ENCODE data around the gene MEGF9. TPM values are rescaled to one million over a fixed set of nuclear protein-coding genes. Genes with fewer than 3 reads are reported as not detected.

MEGF9 gene
- total and polyA plus RNA-seq, 2 of the 13 experiments (the other 11 are each of a cell fraction or from before 2014, with no cell fraction given) = 3.1 to 3.3 TPM

DNA sequence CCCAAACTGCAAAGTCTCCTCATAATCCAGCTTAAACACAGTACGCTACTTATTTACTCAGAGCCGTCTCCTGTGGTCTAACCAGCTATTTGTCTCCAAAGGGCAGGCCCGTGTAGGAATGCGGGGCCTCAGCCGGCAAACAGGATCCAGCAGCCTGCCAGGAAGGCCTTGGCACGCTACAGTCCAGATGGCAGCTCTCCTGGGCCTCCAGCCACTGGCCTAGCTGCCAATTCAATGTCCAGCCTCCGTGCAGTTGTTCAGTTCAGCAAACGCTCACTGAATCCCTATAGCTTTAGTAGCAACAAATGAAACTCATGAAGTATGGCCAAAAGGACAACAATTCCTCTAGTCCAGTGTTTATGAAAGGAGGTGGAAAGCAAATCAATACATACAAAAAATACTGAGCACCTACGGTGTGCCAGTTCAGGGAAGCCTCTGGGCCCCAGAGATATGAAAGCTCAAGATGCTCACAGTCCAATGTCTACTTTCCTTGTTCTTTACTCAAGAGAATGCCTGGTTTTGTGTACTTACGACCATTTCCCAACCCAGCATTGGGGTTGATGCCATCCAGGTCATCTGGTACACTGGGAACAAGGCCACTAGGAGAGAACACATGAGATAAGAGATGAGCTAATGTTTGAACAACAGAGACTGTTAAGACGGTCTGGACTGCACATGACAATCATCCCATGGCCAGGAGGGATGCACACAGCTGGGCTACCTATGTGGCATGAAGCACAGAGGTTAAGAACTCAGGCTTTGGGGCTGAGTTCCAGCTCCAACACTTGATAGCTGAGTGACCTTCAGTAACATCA, 142.6 kb downstream of the MEGF9 start (continued):
- TF ChIP-seq PAWR (CRISPR knock-in tag; IDR thresholded peaks at IDR 0.05; ENCODE audit: borderline replicate concordance) (no peak), SP5 (CRISPR knock-in tag; IDR thresholded peaks at IDR 0.05; ENCODE audit: borderline replicate concordance, low read depth) (peak; percentile 56; the same call in 1 of the 2 replicates), TBX2 (CRISPR knock-in tag; IDR thresholded peaks at IDR 0.05; ENCODE audit: borderline replicate concordance) (peak; percentile 97), ZFP36 (IDR thresholded peaks at IDR 0.05; ENCODE audit: borderline replicate concordance, low read depth, low read length, partially characterized antibody) (no peak), TAF1 (CRISPR knock-in tag; IDR thresholded peaks at IDR 0.05) (0 out of 2 replicates have a peak, but pooled peaks have one; percentile 31), DPF2 (CRISPR knock-in tag; IDR thresholded peaks at IDR 0.05; ENCODE audit: borderline replicate concordance, low read depth) (peak; percentile 87), CEBPG (CRISPR knock-in tag; IDR thresholded peaks at IDR 0.05) (peak; percentile 93), ZNF780A (CRISPR knock-in tag; IDR thresholded peaks at IDR 0.05) (no peak), GATA4 (IDR thresholded peaks at IDR 0.05; ENCODE audit: borderline replicate concordance, low read depth) (peak; percentile 89; the same call in 1 of the 2 replicates), SETDB1 (CRISPR knock-in tag; IDR thresholded peaks at IDR 0.05; ENCODE audit: borderline replicate concordance) (no peak), SNAI1 (CRISPR knock-in tag; IDR thresholded peaks at IDR 0.05; ENCODE audit: borderline replicate concordance) (no peak), ZNF629 (CRISPR knock-in tag; conservative IDR thresholded peaks at IDR 0.05) (no peak; the same call in 1 of the 2 replicates), ZNF724P (CRISPR knock-in tag; IDR thresholded peaks at IDR 0.05; ENCODE audit: borderline replicate concordance) (no peak), ZNF136 (CRISPR knock-in tag; IDR thresholded peaks at IDR 0.05; ENCODE audit: low read depth) (peak; percentile 84; the same call in 1 of the 2 replicates), KMT2A (CRISPR knock-in tag; IDR thresholded peaks at IDR 0.05) (peak; percentile 72), MIXL1 (CRISPR knock-in tag; IDR thresholded peaks at IDR 0.05) (peak; percentile 78)
- TF ChIP-seq, protein P1, sequence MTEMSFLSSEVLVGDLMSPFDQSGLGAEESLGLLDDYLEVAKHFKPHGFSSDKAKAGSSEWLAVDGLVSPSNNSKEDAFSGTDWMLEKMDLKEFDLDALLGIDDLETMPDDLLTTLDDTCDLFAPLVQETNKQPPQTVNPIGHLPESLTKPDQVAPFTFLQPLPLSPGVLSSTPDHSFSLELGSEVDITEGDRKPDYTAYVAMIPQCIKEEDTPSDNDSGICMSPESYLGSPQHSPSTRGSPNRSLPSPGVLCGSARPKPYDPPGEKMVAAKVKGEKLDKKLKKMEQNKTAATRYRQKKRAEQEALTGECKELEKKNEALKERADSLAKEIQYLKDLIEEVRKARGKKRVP (CRISPR knock-in tag; IDR thresholded peaks at IDR 0.05) = peak in 1 of 2 experiments; percentile 84; a peak in 2 of 4 replicates
- TF ChIP-seq, protein P2, sequence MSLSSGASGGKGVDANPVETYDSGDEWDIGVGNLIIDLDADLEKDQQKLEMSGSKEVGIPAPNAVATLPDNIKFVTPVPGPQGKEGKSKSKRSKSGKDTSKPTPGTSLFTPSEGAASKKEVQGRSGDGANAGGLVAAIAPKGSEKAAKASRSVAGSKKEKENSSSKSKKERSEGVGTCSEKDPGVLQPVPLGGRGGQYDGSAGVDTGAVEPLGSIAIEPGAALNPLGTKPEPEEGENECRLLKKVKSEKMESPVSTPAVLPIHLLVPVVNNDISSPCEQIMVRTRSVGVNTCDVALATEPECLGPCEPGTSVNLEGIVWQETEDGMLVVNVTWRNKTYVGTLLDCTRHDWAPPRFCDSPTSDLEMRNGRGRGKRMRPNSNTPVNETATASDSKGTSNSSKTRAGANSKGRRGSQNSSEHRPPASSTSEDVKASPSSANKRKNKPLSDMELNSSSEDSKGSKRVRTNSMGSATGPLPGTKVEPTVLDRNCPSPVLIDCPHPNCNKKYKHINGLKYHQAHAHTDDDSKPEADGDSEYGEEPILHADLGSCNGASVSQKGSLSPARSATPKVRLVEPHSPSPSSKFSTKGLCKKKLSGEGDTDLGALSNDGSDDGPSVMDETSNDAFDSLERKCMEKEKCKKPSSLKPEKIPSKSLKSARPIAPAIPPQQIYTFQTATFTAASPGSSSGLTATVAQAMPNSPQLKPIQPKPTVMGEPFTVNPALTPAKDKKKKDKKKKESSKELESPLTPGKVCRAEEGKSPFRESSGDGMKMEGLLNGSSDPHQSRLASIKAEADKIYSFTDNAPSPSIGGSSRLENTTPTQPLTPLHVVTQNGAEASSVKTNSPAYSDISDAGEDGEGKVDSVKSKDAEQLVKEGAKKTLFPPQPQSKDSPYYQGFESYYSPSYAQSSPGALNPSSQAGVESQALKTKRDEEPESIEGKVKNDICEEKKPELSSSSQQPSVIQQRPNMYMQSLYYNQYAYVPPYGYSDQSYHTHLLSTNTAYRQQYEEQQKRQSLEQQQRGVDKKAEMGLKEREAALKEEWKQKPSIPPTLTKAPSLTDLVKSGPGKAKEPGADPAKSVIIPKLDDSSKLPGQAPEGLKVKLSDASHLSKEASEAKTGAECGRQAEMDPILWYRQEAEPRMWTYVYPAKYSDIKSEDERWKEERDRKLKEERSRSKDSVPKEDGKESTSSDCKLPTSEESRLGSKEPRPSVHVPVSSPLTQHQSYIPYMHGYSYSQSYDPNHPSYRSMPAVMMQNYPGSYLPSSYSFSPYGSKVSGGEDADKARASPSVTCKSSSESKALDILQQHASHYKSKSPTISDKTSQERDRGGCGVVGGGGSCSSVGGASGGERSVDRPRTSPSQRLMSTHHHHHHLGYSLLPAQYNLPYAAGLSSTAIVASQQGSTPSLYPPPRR (CRISPR knock-in tag; IDR thresholded peaks at IDR 0.05; ENCODE audit: borderline replicate concordance) = peak; percentile 94
- TF ChIP-seq, protein P3, sequence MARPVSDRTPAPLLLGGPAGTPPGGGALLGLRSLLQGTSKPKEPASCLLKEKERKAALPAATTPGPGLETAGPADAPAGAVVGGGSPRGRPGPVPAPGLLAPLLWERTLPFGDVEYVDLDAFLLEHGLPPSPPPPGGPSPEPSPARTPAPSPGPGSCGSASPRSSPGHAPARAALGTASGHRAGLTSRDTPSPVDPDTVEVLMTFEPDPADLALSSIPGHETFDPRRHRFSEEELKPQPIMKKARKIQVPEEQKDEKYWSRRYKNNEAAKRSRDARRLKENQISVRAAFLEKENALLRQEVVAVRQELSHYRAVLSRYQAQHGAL (CRISPR knock-in tag; IDR thresholded peaks at IDR 0.05; ENCODE audit: not compliant biosample characterization) = no peak
- TF ChIP-seq, protein P4, sequence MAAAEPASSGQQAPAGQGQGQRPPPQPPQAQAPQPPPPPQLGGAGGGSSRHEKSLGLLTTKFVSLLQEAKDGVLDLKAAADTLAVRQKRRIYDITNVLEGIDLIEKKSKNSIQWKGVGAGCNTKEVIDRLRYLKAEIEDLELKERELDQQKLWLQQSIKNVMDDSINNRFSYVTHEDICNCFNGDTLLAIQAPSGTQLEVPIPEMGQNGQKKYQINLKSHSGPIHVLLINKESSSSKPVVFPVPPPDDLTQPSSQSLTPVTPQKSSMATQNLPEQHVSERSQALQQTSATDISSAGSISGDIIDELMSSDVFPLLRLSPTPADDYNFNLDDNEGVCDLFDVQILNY (CRISPR knock-in tag; conservative IDR thresholded peaks at IDR 0.05) = no peak
